Ovary (tissue), 9 donors: ENCODE measurements around the gene SRL. TPM values are rescaled to one million over a fixed set of nuclear protein-coding genes. Genes with fewer than 3 reads are reported as not detected.

Experiments
- DNase-seq, 5 donors: peaks; one replicate each; pipeline ENCODE4 v3.0.0-alpha.2; 2019 to 2020
- H3K27ac ChIP-seq, 2 donors: fragments of 200-600 bp; one replicate each; pipeline versions ENCODE4 v1.5.1 to v1.8.0; 2019 to 2022
- H3K27me3 ChIP-seq: fragments of 200-600 bp; one replicate; pipeline ENCODE4 v1.8.0; 2022
- H3K36me3 ChIP-seq: fragments of 200-600 bp; sonication (generic); one replicate; pipeline ENCODE4 v1.5.1; 2019
- H3K4me1 ChIP-seq: one replicate; pipeline ENCODE4 v1.8.1; 2013; ENCODE audit warnings: mild to moderate bottlenecking, moderate library complexity; ENCODE audit not compliant: insufficient read depth
- H3K4me3 ChIP-seq: fragments of 200-600 bp; sonication (generic); one replicate; pipeline ENCODE4 v1.5.1; 2017
- H3K9me3 ChIP-seq, 2 donors: fragments of 200-600 bp in 1 of 2; sonication (generic) in 1 of 2; one replicate each; pipeline versions ENCODE4 v1.5.1 to v1.8.1; 2013 to 2019; ENCODE audit warnings: mild to moderate bottlenecking in 1 of 2, moderate library complexity in 1 of 2
- EP300 ChIP-seq: sonication (generic); formaldehyde crosslinking; IDR thresholded peaks from one replicate; pipeline ENCODE4 v1.6.1; 2017; ENCODE audit warnings: antibody characterized with exemption
- POLR2A ChIP-seq: fragments of 450-650 bp; IDR thresholded peaks from one replicate; pipeline ENCODE4 v1.6.1; 2017; ENCODE audit warnings: antibody characterized with exemption, mild to moderate bottlenecking, moderate library complexity
- WGBS, 3 donors: extraction: QIAGEN DNeasy Blood & Tissue Kit in 1 of 3; methylation state at CpG; one replicate each; pipeline versions ENCODE4 v1.1.5 to v1.1.7; 2013 to 2017; 5-methylcytosine and 5-hydroxymethylcytosine counted together
- intact Hi-C, 4 donors: fragments of 100-400 bp; cut with DNase I; formaldehyde crosslinking; loops; one replicate each; pipeline versions ENCODE4 v1.11.0 to v1.15.1; 2022 to 2023
- polyA plus RNA-seq, 2 donors: library from polyadenylated mRNA; stranded (reverse); fragments of 200-250 nt in 1 of 2; fragments of 350-450 nt in 1 of 2; fragmentation: Illumina TruSeq in 1 of 2; extraction: RNeasy Lipid Tissue Mini Kit (QIAGEN cat#74804) in 1 of 2; gene quantifications; one replicate each; pipeline ENCODE4 v1.2.3, GENCODE V29; 2013 to 2014
- total RNA-seq, 7 donors: library from RNA; depleted of rRNA in 2 of 7; stranded (reverse); fragments of >200 nt in 2 of 7; fragmentation: NEBNext Ultra II Directional in 3 of 7; extraction: Animal tissue kit (Norgen Biotek cat#: 25700) in 3 of 7; gene quantifications; one replicate each; pipeline versions ENCODE4 v1.1.0 to v1.2.4, GENCODE V29; 2016 to 2023
- TF ChIP-seq, protein P1 (sequence below), 3 donors: fragments of 450-650 bp in 2 of 3; fragments of 200-600 bp in 1 of 3; IDR thresholded peaks; one replicate each; pipeline versions ENCODE4 v1.5.1 to v1.8.0; 2016 to 2022; ENCODE audit warnings: antibody characterized with exemption in 3 of 3, mild to moderate bottlenecking in 1 of 3
- donor health status: DM: no; HTN: no; CAD: no; lungs with moderate emphysema.
- donor health status: DM: no; HTN: no; CAD: no.
- donor health status: Bipolar disorder and iron deficiency.
- donor health status: DM: yes; HTN: yes; CAD: no.
- donor health status: DM: no; HTN: no; CAD: no.
- donor health status: DM: yes; HTN: yes; CAD: no.

SRL gene
- total and polyA plus RNA-seq, 9 donors: under 0.01 to 7.5 (median 1.0) TPM

DNA sequence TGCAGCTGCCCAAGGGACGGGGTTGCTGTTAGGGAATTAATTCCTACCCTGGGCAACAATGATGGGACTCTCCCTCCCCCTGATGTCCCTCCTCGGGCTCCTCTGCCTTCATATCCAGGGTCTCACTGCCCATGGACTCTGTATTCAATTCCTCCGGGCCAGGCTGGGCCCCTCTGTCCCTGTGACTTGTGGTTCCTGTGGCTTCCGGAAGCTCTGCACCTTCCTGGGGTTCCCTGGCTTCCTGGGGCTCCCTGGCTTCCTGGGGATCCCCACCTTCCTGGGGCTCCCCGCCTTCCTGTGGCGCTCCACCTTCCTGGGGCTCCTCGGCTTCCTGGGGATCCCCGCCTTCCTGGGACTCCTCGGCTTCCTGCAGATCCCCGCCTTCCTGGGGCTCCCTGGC, 35.2 kb downstream of the SRL start:
- intact Hi-C loops: loop anchor here in 2 of 4 donors (5.0 kb wide), 2 partner anchors 41 to 196 kb away; no protein-coding TSS in a partner anchor
- TF ChIP-seq EP300: no peak
- TF ChIP-seq, protein P1, sequence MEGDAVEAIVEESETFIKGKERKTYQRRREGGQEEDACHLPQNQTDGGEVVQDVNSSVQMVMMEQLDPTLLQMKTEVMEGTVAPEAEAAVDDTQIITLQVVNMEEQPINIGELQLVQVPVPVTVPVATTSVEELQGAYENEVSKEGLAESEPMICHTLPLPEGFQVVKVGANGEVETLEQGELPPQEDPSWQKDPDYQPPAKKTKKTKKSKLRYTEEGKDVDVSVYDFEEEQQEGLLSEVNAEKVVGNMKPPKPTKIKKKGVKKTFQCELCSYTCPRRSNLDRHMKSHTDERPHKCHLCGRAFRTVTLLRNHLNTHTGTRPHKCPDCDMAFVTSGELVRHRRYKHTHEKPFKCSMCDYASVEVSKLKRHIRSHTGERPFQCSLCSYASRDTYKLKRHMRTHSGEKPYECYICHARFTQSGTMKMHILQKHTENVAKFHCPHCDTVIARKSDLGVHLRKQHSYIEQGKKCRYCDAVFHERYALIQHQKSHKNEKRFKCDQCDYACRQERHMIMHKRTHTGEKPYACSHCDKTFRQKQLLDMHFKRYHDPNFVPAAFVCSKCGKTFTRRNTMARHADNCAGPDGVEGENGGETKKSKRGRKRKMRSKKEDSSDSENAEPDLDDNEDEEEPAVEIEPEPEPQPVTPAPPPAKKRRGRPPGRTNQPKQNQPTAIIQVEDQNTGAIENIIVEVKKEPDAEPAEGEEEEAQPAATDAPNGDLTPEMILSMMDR (IDR thresholded peaks at IDR 0.05): no peak
- TF ChIP-seq POLR2A: no peak
- Histone ChIP-seq H3K27me3 (no peaks in the 10 kb centered on the region), H3K27ac (no peak overlapping the region), H3K4me1 (peaks cover 4% of the 10 kb centered on the region), H3K4me3 (no peak overlapping the region), H3K9me3 (no peaks in the 10 kb centered on the region), H3K36me3 (no peaks in the 10 kb centered on the region)
- no peak for DNase-seq
- WGBS, 3 donors: 85 to 93% (median 86%) methylated on average over 10 of the region's 10 CpGs

GRCh38 chr16:4205971-4206370, 35.9 kb downstream of the SRL start:
- intact Hi-C loops: loop anchor here in 2 of 4 donors (5.0 kb wide), 2 partner anchors 41 to 196 kb away; no protein-coding TSS in a partner anchor
- Histone ChIP-seq H3K27ac (no peak overlapping the region), H3K4me1 (peaks cover 4% of the 10 kb centered on the region), H3K36me3 (no peaks in the 10 kb centered on the region), H3K27me3 (no peaks in the 10 kb centered on the region), H3K9me3 (no peaks in the 10 kb centered on the region), H3K4me3 (no peak overlapping the region)
- 86 to 92% (median 87%) methylated on average over 8 of the region's 8 CpGs for WGBS, 3 donors
- TF ChIP-seq EP300: no peak
- TF ChIP-seq, protein P1 (IDR thresholded peaks at IDR 0.05): no peak
- TF ChIP-seq POLR2A: no peak
- DNase-seq: no peak

DNA sequence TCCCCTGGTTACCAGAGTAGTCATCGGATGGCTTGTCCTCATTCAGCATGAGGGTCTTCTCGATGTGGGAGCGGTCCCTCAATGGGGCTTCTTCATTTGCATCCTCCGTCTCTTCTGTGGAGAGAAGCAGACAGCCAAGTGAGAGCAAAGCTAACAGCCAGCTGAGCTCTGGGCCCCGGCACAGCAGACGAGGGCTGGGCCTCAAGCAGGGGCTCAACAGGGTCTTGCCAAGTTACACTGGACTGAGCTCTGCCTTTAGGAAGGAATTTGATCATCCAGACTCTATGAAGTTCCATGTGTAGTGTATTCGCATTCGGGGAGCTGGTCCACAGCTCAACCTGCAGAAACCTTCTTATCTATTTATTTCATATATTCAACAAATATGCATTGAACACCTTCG, 37.4 kb downstream of the SRL start:
- TF ChIP-seq EP300: no peak
- TF ChIP-seq POLR2A: no peak
- TF ChIP-seq, protein P1 (IDR thresholded peaks at IDR 0.05): no peak
- intact Hi-C loops: loop anchor here in 2 of 4 donors (5.0 kb wide), 3 partner anchors 48 to 128 kb away; no protein-coding TSS in a partner anchor
- no peak overlapping the region for H3K4me3 ChIP-seq
- DNase-seq: no peak
- H3K4me1 ChIP-seq: peaks cover 7% of the 10 kb centered on the region
- no peaks in the 10 kb centered on the region for H3K27me3 ChIP-seq
- no peaks in the 10 kb centered on the region for H3K9me3 ChIP-seq
- H3K27ac ChIP-seq: no peak overlapping the region
- 79 to 87% (median 84%) methylated on average over 9 of the region's 9 CpGs for WGBS, 3 donors
- no peaks in the 10 kb centered on the region for H3K36me3 ChIP-seq

- no peak for DNase-seq
- intact Hi-C loops: loop anchor here in 2 of 4 donors (5.0 kb wide), 3 partner anchors 49 to 129 kb away; no protein-coding TSS in a partner anchor
- TF ChIP-seq POLR2A: no peak
- no peak for TF ChIP-seq EP300
- TF ChIP-seq, protein P1 (IDR thresholded peaks at IDR 0.05): no peak
- peaks cover 7% of the 10 kb centered on the region for H3K4me1 ChIP-seq
- no peak overlapping the region for H3K27ac ChIP-seq
- H3K9me3 ChIP-seq: no peaks in the 10 kb centered on the region
- WGBS, 3 donors: 86 to 91% (median 90%) methylated on average over 11 of the region's 11 CpGs
- H3K4me3 ChIP-seq: no peak overlapping the region
- H3K27me3 ChIP-seq: no peaks in the 10 kb centered on the region
- H3K36me3 ChIP-seq: no peaks in the 10 kb centered on the region
These were observed 38.1 kb downstream of the SRL start for GRCh38 chr16:4203748-4204147.
